Calu3 (cell line): ENCODE data around the gene LY9. TPM values are rescaled to one million over a fixed set of nuclear protein-coding genes. Genes with fewer than 3 reads are reported as not detected.
A peak's percentile ranks its signal among the peaks of the same experiment; 100 is the strongest.

Experiments
- BruUV-seq: library from RNA; stranded (reverse); fragments of 400-500 nt; replicated peaks from 2 replicates; lab custom pipeline; 2021; lab: Mats Ljungman, UMichigan
- CTCF ChIA-PET: fragments of 300-600 bp; sonication (Branson Sonifier 250); formaldehyde crosslinking; loops from one replicate; lab custom pipeline; 2022; ENCODE audit warnings: antibody characterized with exemption; lab: Charles Lee
- DNase-seq: peaks from one replicate; pipeline ENCODE4 v3.0.0; 2022
- H3K27ac Mint-ChIP-seq: one replicate; pipeline ENCODE4 v1.8.0; 2022; ENCODE audit warnings: mixed read lengths; ENCODE audit not compliant: unreplicated experiment
- H3K27me3 Mint-ChIP-seq: one replicate; pipeline ENCODE4 v1.8.0; 2022; ENCODE audit warnings: mixed read lengths; ENCODE audit not compliant: unreplicated experiment
- H3K36me3 Mint-ChIP-seq: one replicate; pipeline ENCODE4 v1.8.0; 2022; ENCODE audit warnings: mild to moderate bottlenecking, moderate library complexity, mixed read lengths; ENCODE audit not compliant: insufficient read depth, unreplicated experiment
- H3K4me1 Mint-ChIP-seq: one replicate; pipeline ENCODE4 v1.8.0; 2022; ENCODE audit warnings: mild to moderate bottlenecking, low read depth, mixed read lengths; ENCODE audit not compliant: unreplicated experiment
- H3K4me3 Mint-ChIP-seq: one replicate; pipeline ENCODE4 v1.8.0; 2022; ENCODE audit warnings: mild to moderate bottlenecking, low read depth, moderate library complexity, mixed read lengths; ENCODE audit not compliant: unreplicated experiment
- H3K9me3 Mint-ChIP-seq: one replicate; pipeline ENCODE4 v1.8.0; 2022; ENCODE audit warnings: low read depth, mixed read lengths; ENCODE audit not compliant: unreplicated experiment
- CTCF ChIP-seq: fragments of 200-600 bp; IDR thresholded peaks from one replicate; pipeline ENCODE4 v1.8.0; 2022; ENCODE audit warnings: antibody characterized with exemption; ENCODE audit not compliant: unreplicated experiment
- intact Hi-C: fragments of 100-400 bp; cut with micrococcal nuclease; formaldehyde crosslinking; loops from one replicate; pipeline ENCODE4 v1.10.0; 2022; ENCODE audit not compliant: unreplicated experiment
- total RNA-seq: library from RNA; stranded (reverse); gene quantifications from 2 replicates; pipeline ENCODE4 v1.2.3, GENCODE V29; 2022

The LY9 gene
- total RNA-seq, 1 experiment from 2014 or later: not detected

DNA sequence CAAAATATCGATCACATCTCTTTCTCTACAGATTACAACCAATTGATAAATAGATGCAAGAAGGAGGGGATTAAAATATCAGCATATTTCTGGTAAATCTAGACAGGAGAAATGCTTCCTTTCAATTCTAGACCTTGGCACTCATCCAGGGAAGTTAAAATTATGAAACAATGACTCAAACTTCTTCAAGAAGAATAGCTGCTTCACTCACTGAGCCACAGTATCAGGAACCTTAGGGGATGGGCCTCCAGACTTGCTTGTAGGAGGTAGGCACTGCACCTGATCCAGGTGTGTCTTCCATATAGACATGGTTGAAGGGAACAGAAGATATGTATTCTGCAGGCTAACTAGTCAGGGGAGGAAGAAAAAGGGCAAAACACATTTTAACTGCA, 47.1 kb upstream of the LY9 start:
- no peak overlapping the region for H3K27ac Mint-ChIP-seq
- H3K36me3 Mint-ChIP-seq: peaks cover 8% of the 10 kb centered on the region
- peaks cover 33% of the 10 kb centered on the region for H3K27me3 Mint-ChIP-seq
- peak; percentile 14 for DNase-seq
- TF ChIP-seq CTCF: no peak
- H3K4me1 Mint-ChIP-seq: peaks cover 29% of the 10 kb centered on the region
- BruUV-seq: no TSS peak
- H3K9me3 Mint-ChIP-seq: no peaks in the 10 kb centered on the region
- H3K4me3 Mint-ChIP-seq: no peak overlapping the region
- CTCF ChIA-PET: interaction anchor here (1.5 kb wide), 1 partner anchor 19 kb away, joined by 8 read pairs; no protein-coding TSS in a partner anchor
- intact Hi-C loops: no loop called here

GRCh38 chr1:160750608-160751007, 45.4 kb upstream of the LY9 start:
- Mint-ChIP-seq H3K4me1 (peaks cover 29% of the 10 kb centered on the region), H3K27ac (no peak overlapping the region), H3K27me3 (peaks cover 33% of the 10 kb centered on the region), H3K4me3 (no peak overlapping the region), H3K36me3 (peaks cover 8% of the 10 kb centered on the region), H3K9me3 (no peaks in the 10 kb centered on the region)
- CTCF ChIA-PET: no interaction called here
- no peak for TF ChIP-seq CTCF
- no peak for DNase-seq
- BruUV-seq: no TSS peak
- intact Hi-C loops: no loop called here

DNA sequence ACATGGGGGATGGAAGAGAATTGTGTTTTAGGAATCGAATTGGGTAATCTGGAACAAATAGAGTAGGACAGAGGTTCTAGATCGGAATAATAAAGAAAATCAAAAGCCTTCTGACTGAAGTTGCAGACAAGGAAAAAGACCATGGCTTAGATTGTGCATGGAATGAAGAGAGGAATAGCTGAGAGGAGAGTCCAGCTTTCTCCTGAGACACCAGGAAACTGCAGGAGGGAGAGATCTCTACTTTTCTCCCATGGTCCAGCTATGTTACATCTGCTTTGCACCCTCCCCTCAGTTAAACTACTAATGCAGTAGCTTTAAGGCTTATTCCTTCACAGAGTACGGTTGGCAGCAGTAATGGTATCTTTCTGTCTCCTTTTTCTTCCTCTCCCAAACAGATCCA, 43.6 kb upstream of the LY9 start:
- Mint-ChIP-seq H3K27me3 (peaks cover 33% of the 10 kb centered on the region), H3K4me3 (no peak overlapping the region), H3K9me3 (no peaks in the 10 kb centered on the region), H3K36me3 (peaks cover 8% of the 10 kb centered on the region), H3K4me1 (peaks cover 16% of the 10 kb centered on the region), H3K27ac (no peak overlapping the region)
- DNase-seq: no peak
- CTCF ChIA-PET: no interaction called here
- no peak for TF ChIP-seq CTCF
- intact Hi-C loops: no loop called here
- BruUV-seq: no TSS peak

DNA sequence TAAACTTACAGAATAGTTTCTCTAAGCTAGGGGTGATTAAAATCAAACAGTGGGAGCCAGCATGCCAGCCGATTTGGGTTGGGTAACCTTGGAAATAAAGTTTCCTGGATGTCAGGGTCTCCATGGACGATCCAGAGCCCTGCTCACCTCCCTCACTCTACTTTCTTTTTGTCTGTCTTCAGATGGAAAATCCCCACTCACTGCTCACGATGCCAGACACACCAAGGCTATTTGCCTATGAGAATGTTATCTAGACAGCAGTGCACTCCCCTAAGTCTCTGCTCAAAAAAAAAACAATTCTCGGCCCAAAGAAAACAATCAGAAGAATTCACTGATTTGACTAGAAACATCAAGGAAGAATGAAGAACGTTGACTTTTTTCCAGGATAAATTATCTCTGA, 43.0 kb upstream of the LY9 start:
- H3K9me3 Mint-ChIP-seq: no peaks in the 10 kb centered on the region
- peaks cover 8% of the 10 kb centered on the region for H3K36me3 Mint-ChIP-seq
- intact Hi-C loops: no loop called here
- CTCF ChIA-PET: no interaction called here
- DNase-seq: no peak
- no peak overlapping the region for H3K27ac Mint-ChIP-seq
- BruUV-seq: no TSS peak
- H3K27me3 Mint-ChIP-seq: peaks cover 33% of the 10 kb centered on the region
- H3K4me3 Mint-ChIP-seq: no peak overlapping the region
- peaks cover 15% of the 10 kb centered on the region for H3K4me1 Mint-ChIP-seq
- no peak for TF ChIP-seq CTCF
